DND-41 (cell line): ENCODE measurements around the gene SYCP2L.
"Not testable (repeated sequence)": the region's sequence is repeated elsewhere in the genome, so short reads cannot be mapped to it uniquely, and the experiment has no call there.

Source experiments
- ATAC-seq: fragments of 200-7000 bp; cut with Tn5 transposase; 3 replicates; pipeline ENCODE4 v1.9.1; 2021; ENCODE audit warnings: low read depth; ENCODE audit not compliant: insufficient read depth
- DNase-seq: peaks from one replicate; pipeline ENCODE4 v3.0.0-alpha.2; 2020
- H2AFZ ChIP-seq: 2 replicates; pipeline ENCODE4 v1.6.0; 2012; ENCODE audit warnings: low read depth, low read length
- H3K27ac ChIP-seq: 2 replicates; pipeline ENCODE4 v1.5.1; 2012; ENCODE audit warnings: low read length, inconsistent platforms
- H3K27me3 ChIP-seq: fragments of 200-600 bp; sonication (generic); 2 replicates; pipeline ENCODE4 v1.6.0; 2012; ENCODE audit warnings: low read length, mild to moderate bottlenecking, inconsistent platforms; ENCODE audit not compliant: insufficient read depth, poor library complexity
- H3K36me3 ChIP-seq: 2 replicates; pipeline ENCODE4 v1.5.1; 2012; ENCODE audit warnings: low read length, inconsistent platforms; ENCODE audit not compliant: insufficient read depth
- H3K4me1 ChIP-seq: 2 replicates; pipeline ENCODE4 v1.5.1; 2012; ENCODE audit warnings: mild to moderate bottlenecking, low read length; ENCODE audit not compliant: insufficient read depth
- H3K4me2 ChIP-seq: 2 replicates; pipeline ENCODE4 v1.6.0; 2012; ENCODE audit warnings: mild to moderate bottlenecking, moderate library complexity, low read length, inconsistent platforms; ENCODE audit not compliant: insufficient read depth
- H3K4me3 ChIP-seq, 2 experiments: fragments of 200-600 bp in 1 of 2; shearing (Covaris generic) in 1 of 2; 2 replicates each; pipeline ENCODE4 v1.5.1; 2012 to 2016; ENCODE audit warnings: inconsistent platforms in 2 of 2, low read length in 2 of 2, mild to moderate bottlenecking in 2 of 2, low read depth in 1 of 2, moderate library complexity in 1 of 2
- H3K79me2 ChIP-seq: 2 replicates; pipeline ENCODE4 v1.6.0; 2012; ENCODE audit warnings: low read length, inconsistent platforms; ENCODE audit not compliant: insufficient read depth
- H3K9ac ChIP-seq: 2 replicates; pipeline ENCODE4 v1.6.0; 2012; ENCODE audit warnings: low read depth, mild to moderate bottlenecking, inconsistent platforms, low read length, moderate library complexity
- H3K9me3 ChIP-seq: 2 replicates; pipeline ENCODE4 v1.5.1; 2012; ENCODE audit warnings: low read length, moderate library complexity, mild to moderate bottlenecking, inconsistent platforms; ENCODE audit not compliant: insufficient read depth, severe bottlenecking
- H4K20me1 ChIP-seq: 2 replicates; pipeline ENCODE4 v1.6.0; 2012; ENCODE audit warnings: low read length; ENCODE audit not compliant: insufficient read depth
- EZH2 ChIP-seq: IDR thresholded peaks from 3 replicates; pipeline ENCODE4 v1.6.1; 2012; ENCODE audit warnings: borderline replicate concordance, low read depth, mild to moderate bottlenecking, moderate library complexity, low read length, inconsistent platforms; ENCODE audit not compliant: severe bottlenecking
- TF ChIP-seq, protein P1 (sequence below): IDR thresholded peaks from 2 replicates; pipeline ENCODE4 v1.5.1; 2012; ENCODE audit warnings: borderline replicate concordance, low read length, moderate library complexity, mild to moderate bottlenecking; ENCODE audit not compliant: poor library complexity, severe bottlenecking; ENCODE audit errors: extremely low read depth

The SYCP2L gene

DNA sequence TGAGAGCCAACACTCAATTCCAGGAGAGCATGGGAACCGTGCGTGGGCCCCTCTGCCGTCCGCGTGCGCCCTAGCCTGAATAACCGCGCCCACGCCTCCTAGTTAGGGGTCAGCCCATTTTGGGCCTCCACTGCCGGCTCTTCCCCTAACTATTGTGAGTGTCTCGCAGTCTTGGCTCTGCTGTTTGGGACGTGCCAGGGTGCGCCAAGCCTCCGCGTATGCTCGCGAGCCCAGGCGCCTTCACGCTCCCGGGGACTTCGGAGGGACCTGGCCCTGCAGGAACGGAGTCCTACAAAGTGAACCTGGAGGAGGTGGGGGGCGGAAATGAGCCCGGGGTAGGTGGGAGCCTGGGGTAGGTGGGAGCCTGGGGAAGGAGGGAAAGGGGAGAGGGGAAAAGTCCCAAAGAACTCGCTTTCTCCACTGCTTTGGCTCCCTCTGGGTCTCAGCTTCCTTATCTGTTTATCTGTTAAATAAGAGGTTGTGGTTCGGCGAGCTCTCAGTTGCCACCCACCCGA, 4.1 kb upstream of the SYCP2L start:
- H3K9ac ChIP-seq, result no peak overlapping the region
- H4K20me1 ChIP-seq, result no peaks in the 10 kb centered on the region
- H2AFZ ChIP-seq, result no peak overlapping the region
- H3K9me3 ChIP-seq, result no peaks in the 10 kb centered on the region
- H3K36me3 ChIP-seq, result no peaks in the 10 kb centered on the region
- ATAC-seq (no peak), DNase-seq (no peak)
- no peaks in the 10 kb centered on the region for H3K79me2 ChIP-seq
- H3K27me3 ChIP-seq, result no peaks in the 10 kb centered on the region
- H3K27ac ChIP-seq, result no peak overlapping the region
- TF ChIP-seq, protein P1, sequence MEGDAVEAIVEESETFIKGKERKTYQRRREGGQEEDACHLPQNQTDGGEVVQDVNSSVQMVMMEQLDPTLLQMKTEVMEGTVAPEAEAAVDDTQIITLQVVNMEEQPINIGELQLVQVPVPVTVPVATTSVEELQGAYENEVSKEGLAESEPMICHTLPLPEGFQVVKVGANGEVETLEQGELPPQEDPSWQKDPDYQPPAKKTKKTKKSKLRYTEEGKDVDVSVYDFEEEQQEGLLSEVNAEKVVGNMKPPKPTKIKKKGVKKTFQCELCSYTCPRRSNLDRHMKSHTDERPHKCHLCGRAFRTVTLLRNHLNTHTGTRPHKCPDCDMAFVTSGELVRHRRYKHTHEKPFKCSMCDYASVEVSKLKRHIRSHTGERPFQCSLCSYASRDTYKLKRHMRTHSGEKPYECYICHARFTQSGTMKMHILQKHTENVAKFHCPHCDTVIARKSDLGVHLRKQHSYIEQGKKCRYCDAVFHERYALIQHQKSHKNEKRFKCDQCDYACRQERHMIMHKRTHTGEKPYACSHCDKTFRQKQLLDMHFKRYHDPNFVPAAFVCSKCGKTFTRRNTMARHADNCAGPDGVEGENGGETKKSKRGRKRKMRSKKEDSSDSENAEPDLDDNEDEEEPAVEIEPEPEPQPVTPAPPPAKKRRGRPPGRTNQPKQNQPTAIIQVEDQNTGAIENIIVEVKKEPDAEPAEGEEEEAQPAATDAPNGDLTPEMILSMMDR, result no peak
- no peak for TF ChIP-seq EZH2
- H3K4me2 ChIP-seq, result no peak overlapping the region
- H3K4me1 ChIP-seq, result no peaks in the 10 kb centered on the region
- H3K4me3 ChIP-seq, result no peak overlapping the region

DNA sequence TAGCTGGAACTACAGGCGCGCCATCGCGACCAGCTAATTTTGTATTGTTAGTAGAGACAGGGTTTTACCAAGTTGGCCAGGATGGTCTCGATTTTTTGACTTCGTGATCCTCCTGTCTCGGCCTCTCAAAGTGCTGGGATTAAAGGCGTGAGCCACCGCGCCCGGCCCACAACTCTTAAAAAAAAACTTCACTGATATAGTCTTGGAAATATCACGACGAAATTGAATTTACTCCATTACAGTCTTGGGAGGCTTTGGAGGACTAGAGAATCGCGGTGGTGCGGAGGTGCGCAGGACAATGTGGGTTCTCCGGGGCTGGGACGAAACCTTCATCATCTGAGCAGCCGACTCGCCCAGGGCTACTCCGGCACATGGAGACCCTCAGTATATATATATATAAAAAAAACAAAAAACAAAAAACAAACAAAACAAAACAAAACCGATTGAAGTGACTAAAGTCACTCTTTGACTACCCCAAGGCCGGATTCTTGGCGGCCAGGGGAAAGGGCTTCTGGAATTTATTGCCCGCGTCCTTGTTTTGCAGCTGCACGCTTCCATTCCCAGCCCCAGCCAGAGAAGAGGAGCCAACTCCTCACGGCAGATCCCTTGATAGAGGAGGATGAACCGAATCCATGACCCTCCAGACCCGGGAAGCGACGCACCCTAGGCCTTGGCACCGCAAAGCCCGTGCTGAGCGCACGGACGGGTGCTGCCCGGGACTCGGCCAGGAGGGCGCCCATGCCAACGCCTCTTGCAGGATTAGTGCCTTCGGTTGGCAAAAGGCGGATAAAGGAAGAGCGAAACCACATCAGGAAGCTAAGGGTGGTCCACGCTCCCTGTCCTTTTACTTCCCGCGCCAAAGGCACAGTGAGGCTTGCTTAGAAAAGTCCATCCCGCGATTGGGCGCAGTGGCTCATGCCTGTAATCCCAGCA, 3.3 kb upstream of the SYCP2L start:
- Histone ChIP-seq H3K9ac (no peak overlapping the region), H3K79me2 (no peaks in the 10 kb centered on the region), H2AFZ (no peak overlapping the region), H3K36me3 (no peaks in the 10 kb centered on the region), H3K4me3 (no peak overlapping the region), H3K4me1 (no peaks in the 10 kb centered on the region), H4K20me1 (no peaks in the 10 kb centered on the region), H3K27ac (no peak overlapping the region), H3K9me3 (no peaks in the 10 kb centered on the region), H3K4me2 (no peak overlapping the region), H3K27me3 (no peaks in the 10 kb centered on the region)
- DNase-seq, result no peak
- TF ChIP-seq, protein P1, result no peak
- no peak for TF ChIP-seq EZH2
- ATAC-seq, result no peak

DNA sequence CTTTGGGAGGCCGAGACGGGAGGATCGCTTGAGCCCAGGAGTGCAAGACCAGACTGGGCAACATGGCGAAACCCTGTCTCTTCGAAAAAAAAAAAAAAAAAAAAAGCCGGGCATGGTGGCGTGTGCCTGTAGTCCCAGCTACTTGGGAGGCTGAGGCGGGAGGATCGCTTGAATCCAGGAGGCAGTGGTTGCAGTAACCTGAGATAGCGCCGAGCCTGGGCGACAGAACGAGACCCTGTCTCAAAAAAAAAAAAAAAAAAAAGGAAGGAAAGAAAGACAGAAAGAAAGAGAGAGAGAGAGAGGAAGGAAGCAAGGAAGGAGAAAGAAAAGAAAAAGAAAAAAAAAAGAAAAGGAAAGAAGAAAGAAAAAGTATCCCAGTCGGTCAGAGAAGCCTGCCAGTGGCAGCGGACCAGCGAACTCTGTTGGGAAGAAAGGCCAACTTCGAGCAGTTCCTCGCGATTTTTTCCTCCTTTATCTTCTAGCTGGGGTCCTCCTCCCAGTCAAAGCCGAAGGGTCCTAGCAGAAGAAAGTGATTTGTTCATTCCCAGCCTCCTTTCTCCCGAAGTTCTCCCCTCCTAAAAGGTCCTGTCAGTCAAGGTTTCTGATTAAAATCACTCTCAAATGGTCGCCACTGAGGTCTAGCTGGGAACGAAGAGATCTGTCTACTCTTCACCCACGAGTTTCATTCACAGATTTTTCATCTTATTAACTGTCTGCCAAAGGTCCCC, 2.4 kb upstream of the SYCP2L start:
- H3K9ac ChIP-seq, result no peak overlapping the region
- no peaks in the 10 kb centered on the region for H3K79me2 ChIP-seq

DNA sequence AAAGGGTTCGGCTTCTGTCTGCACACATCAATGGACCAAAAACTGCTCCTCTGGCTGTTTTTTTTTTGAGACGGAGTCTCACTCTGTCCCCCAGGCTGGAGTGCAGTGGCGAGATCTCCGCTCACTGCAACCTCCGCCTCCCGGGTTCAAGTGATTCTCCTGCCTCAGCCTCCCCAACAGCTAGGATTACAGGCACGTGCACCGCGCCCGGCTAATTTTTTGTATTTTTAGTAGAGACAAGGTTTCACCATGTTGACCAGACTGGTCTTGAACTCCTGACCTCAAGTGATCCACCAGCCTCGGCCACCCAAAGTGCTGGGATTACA, 524 bp upstream of the SYCP2L start:
- not testable (repeated sequence) for DNase-seq, H3K27me3 ChIP-seq, H3K9me3 ChIP-seq, H3K27ac ChIP-seq, H3K9ac ChIP-seq, H4K20me1 ChIP-seq, H3K4me3 ChIP-seq, H3K4me2 ChIP-seq, H3K36me3 ChIP-seq, H3K79me2 ChIP-seq, H3K4me1 ChIP-seq, H2AFZ ChIP-seq, ATAC-seq

More for the DNA sequence above, 2.4 kb upstream of the SYCP2L start:
- Histone ChIP-seq H3K36me3 (no peaks in the 10 kb centered on the region), H3K4me2 (no peak overlapping the region), H3K27me3 (no peaks in the 10 kb centered on the region), H4K20me1 (no peaks in the 10 kb centered on the region), H2AFZ (no peak overlapping the region), H3K4me3 (no peak overlapping the region), H3K27ac (no peak overlapping the region), H3K9me3 (no peaks in the 10 kb centered on the region), H3K4me1 (no peaks in the 10 kb centered on the region)
- DNase-seq, result no peak
- no peak for ATAC-seq
- TF ChIP-seq, protein P1, result no peak
- TF ChIP-seq EZH2, result no peak
